Stomach (tissue), 4 donors: ENCODE measurements around the gene CHDH.

Experiments used
- EP300 ChIP-seq: sonication (generic); formaldehyde crosslinking; IDR thresholded peaks from one replicate; pipeline ENCODE4 v1.6.1; 2017; ENCODE audit warnings: antibody characterized with exemption
- POLR2A ChIP-seq, 4 donors: fragments of 450-650 bp; IDR thresholded peaks; one replicate each; pipeline ENCODE4 v1.6.1; 2016; ENCODE audit warnings: antibody characterized with exemption in 4 of 4, control low read depth in 2 of 4, mild to moderate bottlenecking in 1 of 4, moderate library complexity in 1 of 4
- POLR2AphosphoS5 ChIP-seq, 3 donors: sonication (generic); formaldehyde crosslinking; IDR thresholded peaks; one replicate each; pipeline ENCODE4 v1.6.1; 2016; ENCODE audit warnings: antibody characterized with exemption in 3 of 3
- TF ChIP-seq, protein P1 (sequence below), 7 experiments: fragments of 450-650 bp in 4 of 7; fragments of 200-600 bp in 3 of 7; sonication (generic) in 3 of 7; IDR thresholded peaks; one replicate each; pipeline ENCODE4 v1.5.1; 2016 to 2019; ENCODE audit warnings: antibody characterized with exemption in 7 of 7, control low read depth in 2 of 7, mild to moderate bottlenecking in 1 of 7

DNA sequence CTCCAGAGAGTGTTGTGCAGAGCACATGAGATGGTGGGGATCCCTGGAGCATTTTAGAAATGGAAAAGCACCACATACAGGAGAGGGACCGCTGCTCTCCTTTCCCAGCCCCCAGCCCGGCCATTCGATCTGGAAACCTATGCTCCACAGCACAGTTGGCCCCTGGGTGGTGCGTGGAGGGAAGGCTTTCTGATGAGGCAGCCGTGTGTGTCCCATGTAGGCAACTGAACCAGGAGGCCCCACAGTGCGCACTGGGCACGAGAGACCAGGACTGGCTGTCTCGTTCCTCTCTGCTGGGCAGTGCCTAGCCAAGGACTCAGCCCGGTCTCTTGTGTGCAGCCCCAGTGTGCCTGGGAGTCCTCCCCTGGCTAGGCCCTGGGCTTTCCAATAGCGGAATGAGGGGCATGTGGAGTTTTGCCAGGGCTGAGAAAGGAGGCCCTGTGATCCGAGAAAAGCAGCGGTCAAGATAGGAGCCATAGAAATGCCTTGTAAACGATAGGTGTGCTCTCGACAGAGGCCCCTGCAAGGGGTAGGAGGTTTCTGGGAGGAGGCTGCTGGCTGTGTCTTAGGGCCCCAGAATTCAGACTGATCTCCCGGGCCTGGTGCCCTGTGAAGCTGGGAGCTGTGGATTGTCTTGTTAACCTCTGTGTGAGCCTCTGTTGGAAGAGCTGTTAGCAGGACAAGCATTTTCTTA is 39.0 kb downstream of the CHDH start:
- TF ChIP-seq POLR2A (IDR thresholded peaks at IDR 0.05) (no peak), EP300 (no peak), POLR2AphosphoS5 (IDR thresholded peaks at IDR 0.05) (no peak)
- TF ChIP-seq, protein P1, sequence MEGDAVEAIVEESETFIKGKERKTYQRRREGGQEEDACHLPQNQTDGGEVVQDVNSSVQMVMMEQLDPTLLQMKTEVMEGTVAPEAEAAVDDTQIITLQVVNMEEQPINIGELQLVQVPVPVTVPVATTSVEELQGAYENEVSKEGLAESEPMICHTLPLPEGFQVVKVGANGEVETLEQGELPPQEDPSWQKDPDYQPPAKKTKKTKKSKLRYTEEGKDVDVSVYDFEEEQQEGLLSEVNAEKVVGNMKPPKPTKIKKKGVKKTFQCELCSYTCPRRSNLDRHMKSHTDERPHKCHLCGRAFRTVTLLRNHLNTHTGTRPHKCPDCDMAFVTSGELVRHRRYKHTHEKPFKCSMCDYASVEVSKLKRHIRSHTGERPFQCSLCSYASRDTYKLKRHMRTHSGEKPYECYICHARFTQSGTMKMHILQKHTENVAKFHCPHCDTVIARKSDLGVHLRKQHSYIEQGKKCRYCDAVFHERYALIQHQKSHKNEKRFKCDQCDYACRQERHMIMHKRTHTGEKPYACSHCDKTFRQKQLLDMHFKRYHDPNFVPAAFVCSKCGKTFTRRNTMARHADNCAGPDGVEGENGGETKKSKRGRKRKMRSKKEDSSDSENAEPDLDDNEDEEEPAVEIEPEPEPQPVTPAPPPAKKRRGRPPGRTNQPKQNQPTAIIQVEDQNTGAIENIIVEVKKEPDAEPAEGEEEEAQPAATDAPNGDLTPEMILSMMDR (IDR thresholded peaks at IDR 0.05) = no peak
